GM19395 (cell line): ENCODE results near the gene LYRM4.
A peak's percentile ranks its signal among the peaks of the same experiment; 100 is the strongest.

ENCODE experiments used
- ATAC-seq: cut with Tn5 transposase; IDR thresholded peaks from one replicate; pipeline ENCODE4 v1.9.1; 2021; ENCODE audit warnings: mild to moderate bottlenecking, moderate library complexity; ENCODE audit not compliant: unreplicated experiment

Gene LYRM4

DNA sequence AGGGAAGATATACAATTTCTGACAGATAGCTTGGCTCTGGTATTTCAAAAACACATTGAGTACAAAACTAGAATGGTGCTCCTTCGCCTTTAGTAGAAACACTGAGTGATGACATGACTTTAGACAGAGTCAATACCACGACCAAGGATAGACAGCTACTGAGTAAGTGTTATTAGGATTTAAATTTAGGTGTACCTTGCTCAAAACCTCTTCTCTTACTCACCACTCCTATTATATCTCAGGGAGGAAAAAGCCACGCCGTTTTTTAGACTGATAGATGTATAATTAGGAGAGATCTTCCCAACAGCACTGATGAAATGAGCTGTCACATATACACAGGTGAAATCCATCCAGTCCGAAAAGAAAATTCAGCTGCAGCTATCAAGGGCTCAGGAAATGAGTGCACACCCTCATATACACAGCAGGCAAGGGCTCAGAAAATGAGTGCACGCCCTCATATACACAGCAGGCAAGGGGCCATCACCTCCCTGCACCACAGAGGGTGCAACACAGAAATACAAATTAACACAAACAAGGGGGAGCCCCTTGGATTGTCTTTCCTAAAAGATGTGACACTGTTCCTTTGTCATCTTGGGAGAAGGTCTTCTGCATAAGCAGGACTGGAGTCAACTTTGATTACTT is 53.7 kb downstream of the LYRM4 start:
- no peak for ATAC-seq

DNA sequence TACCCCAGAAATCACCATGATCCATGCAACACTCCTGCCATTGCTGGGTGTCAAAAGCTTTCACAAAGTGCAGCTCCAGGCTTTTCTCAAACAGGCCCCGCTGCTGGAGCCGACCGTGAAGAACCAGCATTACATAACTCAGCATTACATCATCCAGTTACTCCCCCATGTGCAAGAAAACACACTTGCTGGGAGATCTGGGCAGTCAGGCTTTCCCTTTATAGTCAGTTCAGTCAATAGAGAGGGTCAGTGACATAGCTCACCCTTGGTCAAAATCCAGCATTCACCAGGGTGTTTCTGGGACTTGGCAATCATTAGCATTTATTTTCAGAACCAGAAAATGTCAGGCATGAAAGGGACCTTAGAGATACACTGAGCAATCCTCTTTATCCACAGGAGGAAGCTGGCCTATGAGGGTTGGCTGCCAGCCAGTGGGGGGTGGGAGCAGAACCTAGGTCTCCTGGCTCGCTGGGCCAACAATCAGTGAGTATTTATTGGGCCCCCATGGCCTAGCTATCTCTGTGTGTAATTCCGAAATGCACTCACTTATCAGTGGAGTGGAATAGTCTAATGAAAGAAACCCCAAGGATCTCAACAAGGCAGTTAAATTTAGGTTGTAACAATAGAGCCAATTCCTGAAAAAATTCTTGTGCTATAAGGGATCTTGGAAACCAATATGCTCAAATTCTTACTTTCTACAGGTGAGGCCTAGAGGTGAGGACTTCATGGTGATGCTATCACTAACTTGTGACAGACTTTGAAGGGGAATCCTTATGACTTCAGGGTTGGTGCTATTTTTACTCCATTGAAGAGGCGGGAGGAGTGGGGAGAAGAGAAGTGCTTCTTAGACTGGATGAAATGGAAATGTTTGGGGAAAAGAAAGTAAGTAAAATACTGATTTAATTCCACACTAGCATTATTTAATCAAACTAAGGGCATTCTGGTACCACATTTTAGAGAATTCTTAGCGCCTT is 54.6 kb downstream of the LYRM4 start:
- no peak for ATAC-seq

DNA sequence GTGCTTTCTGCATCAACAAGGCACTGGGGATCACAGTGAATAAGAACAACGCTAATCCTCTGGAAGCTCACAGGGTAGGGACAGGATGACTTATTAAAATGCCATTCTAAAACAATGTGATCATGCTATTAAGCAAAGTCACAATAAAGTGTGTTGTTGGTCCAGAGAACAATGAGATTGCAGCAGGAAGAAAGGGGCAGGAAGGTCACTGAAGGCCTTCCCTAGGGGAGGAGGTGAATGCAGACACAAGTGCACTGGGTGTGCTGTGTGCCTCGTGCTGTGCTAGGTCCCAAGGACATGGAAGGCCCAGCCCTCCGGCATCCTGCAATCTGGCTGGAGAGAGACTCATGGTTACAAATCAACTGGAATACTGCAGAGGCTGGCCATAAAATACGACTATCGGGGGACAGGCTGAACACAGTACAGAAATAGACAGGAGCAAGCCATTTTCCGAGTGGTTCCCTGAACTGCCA is 55.7 kb downstream of the LYRM4 start:
- no peak for ATAC-seq

DNA sequence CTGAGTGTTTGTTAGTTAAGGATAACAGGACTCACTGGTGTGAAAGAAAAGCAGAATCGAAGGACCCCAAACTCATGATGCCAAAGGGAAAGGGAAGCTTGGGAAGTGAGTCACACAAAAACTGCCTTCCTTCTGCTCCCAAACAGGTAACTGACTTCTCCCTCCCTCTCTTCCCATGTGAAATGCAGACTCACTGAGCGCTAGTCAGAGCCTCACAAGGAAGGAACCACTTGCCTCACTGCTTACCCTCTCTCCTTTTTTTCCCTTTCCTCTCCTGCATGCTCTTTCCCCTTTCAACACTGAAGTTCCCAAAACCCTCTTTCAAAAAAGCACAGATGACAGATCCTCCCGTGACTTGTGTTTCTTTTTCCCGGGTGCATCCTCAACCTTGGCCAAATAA is 56.4 kb downstream of the LYRM4 start:
- ATAC-seq = no peak

DNA sequence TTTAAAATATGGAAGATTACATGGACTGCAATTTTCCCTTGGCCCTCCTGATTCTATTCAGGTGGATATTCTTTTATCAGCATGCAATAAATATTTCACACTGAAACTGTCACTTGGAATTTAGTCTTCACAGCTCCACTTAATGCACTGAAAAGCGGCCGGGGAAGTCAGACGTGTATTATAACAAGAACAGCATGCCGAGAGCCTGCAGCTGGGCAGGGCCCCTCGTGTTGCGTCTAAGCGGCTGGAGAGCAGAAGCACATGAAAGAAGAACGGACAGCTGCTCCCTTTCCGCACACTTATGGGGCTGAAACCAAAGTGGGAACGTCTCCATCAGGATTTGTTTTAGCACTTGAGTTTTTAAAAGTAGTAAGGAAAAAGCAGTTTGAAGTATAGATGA is 57.2 kb downstream of the LYRM4 start:
- ATAC-seq = no peak

DNA sequence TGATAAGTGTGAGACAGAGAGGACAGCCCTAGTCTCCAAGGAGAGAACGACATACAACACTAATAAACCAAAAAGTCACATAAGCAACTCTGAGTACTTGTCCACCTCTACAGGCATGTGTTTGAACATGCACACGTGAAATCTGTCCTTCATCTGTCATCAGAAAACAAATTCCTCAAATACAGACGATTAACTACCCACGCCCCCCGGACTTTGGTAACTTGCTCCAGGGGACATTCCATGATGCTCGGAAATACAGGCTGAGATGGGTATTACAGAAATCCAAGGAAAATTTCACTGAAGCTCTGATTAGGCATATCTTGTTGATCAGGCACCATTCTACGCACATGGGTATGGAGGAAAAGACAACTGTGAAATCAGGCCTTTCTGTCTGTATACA is 57.8 kb downstream of the LYRM4 start:
- no peak for ATAC-seq

DNA sequence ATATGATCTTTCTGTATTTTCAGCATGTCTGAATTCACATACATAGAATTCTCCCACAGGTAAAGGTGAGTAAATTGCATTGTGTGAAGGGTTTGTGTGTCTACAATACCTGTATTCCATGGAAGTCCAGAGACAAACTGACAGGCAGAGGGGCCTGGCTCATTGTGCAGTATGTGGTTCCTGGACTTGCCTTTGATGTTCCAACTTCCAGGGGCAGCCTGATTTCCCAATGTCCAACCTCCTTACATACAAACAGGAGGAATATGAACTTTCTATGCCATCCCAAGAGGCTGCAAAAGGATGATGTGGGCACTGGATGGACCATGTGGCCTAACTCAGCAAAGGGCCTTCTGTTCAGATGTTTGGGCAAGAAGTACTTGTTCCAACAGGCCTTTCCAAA is 58.5 kb downstream of the LYRM4 start:
- no peak for ATAC-seq

DNA sequence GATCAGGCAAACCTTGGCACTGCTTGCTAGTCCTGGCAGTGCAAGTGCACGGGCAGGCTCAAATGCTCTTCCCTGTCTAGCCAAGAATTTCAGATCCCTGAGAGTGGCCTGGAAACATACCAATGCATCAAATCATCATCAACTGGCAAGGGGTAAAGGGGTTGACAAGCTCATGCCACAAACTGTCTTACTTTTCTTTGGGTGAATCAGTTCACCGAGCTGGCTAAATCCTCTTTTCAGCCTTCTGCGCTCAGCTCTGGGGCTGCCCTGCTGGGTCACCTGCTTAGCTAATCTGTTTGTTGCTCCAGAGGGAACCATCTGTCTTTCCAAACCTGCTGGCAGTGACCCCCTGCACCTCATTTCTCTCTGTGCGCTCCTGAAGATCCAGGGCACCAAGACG is 59.5 kb downstream of the LYRM4 start:
- ATAC-seq = no peak

DNA sequence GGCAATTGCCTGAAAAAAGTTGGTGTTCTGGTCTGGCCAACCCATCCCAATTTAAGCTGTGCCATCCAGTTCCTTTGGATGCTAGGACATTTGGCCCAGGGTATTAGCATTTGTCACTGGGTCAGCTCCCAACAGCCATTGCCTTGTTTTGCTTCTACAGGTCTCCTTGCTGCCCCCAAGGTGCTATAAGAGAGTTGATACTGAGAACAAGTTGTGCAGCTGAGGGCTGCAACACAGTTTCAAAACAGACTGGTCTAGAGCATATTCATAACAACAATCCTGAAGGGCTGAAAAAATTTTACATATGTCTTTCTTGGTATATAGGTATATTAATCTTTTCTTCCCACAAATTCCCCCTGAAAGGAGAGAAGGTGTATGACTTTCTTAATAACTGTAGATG is 61.0 kb downstream of the LYRM4 start:
- no peak for ATAC-seq

DNA sequence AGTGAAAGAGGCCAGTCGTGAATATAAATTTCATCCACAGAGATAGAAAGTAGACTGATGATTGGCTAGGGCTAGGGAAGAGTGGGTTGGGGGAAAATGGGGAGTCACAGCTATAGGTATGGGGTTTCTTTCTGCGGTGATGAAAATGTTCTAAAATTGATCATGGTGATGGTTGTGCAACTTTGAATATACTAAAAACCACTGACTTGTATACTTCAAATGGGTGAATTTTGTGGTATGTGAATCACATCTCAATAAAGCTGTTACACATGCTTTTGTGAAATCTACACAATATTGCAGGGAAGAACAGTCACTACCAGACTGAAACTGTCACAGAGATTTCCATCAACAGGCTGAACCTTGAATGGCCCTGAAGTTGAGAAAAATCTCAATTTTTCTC is 61.5 kb downstream of the LYRM4 start:
- ATAC-seq = no peak

DNA sequence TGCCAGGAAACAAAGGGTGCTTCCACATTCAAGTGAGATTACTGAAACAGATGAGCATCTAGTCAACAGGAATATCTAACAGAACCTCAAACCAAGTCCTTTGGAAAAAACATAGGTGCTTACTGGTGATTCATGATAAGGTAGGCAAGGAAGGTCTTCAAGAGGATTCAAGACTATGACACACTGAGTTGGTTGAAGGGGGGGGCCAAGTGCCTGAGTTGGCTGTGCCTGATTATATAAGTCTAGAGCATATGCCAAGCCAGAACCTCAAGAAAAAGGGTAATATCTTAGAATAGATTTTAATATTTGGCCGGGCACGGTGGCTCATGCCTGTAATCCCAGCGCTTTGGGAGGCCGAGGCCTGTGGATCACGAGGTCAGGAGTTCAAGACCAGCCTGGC is 63.7 kb downstream of the LYRM4 start:
- ATAC-seq = no peak

DNA sequence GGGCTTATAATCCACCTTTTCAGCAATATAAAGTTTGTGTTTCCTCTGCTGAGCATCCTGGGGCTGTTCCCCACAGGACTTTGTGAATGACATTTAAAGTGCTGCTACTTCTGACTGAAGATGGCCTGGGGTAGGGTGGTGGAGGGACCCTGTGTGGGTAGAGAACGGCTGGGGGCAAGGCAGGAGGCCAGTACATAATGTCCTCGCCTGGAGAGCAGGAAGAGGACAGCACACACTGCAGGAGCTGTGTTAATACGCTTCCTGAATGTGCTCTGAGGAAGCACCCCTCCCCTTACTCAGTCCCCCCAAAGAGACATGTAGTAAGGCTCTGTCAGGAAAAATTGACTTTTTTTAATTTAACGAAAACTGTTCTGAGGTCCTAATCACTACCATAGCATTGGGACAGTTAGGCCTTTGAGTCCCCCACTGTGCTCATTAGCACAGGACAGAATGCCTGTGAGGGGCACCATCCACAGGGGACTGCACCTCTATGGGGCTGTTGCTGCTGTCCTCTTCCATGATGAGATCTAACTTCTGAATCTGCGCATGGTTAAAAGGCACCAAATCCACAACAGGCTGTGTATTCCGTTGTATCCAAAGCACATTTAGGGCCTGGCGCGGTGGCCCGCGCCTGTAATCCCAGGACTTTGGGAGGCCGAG is 68.5 kb downstream of the LYRM4 start:
- no peak for ATAC-seq

DNA sequence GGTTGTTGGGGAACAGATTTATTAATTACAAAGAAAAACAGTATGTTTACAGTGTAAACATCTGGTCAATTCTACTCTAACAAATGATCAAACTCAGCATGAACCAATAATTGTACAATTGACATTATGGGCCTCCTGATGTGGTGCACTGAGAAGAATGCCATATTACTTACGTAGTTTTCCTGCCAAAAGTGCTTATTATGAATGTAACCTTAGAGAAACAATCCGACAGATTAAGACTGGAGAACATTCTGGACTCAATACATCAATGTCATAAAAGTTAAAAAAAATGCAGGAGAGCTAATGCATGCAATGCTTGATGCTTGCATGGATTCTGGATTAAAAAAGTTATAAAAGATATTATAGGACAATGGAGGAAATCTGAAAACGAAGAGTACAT is 69.0 kb downstream of the LYRM4 start:
- no peak for ATAC-seq

DNA sequence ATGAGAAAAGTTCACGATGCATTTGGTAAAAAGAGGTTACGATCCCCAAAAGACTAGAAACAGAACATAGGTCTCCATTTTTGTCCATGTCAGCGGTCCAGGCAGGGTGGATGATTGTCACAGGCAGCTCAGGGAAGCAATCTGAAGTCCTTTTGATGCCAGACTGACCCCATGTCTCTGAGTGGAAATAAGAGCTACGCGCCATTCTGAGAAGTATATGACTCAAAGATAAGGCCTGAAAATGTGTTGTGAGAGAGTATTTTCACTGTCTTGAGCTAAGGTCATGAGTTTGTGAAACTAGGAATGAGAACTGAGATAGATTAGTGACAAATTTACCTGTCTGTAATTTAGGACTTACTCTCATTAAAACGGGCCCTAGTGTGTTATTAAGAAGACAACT is 69.5 kb downstream of the LYRM4 start:
- peak; percentile 80 for ATAC-seq

DNA sequence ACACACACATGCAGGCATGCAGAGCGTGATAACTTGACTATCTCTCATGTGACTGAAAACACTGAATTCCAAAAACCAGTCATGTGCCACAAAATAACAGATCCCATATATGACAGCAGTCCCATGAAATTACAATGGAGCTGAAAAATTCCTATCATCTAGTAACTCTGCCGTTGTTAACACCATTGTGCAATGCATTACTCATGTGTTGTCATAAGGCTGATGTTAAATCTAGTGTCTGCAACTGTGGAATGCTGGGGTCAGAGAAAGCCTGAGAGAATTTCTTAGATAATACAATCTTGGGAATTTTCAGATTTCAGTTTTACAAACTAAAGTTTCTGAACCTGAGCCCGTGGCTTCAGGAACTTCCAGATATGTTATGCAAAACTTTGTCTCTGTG is 70.2 kb downstream of the LYRM4 start:
- no peak for ATAC-seq

DNA sequence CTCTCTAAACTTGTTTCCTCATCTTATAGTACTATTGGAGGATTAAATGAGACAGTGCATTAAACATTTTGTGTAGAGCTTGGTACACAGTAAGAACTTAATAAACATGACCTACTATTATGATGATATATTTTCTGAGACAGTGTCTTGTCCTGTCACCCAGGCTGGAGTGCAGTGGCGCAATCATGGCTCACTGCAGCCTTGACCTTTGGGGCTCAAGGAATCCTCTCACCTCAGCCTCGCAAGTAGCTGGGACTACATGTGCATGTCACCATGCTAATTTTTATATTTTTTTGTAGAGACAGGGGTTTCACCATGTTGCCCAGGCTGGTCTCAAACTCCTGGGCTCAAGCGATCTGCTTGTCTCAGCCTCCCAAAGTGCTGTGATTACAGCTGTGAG is 72.1 kb downstream of the LYRM4 start:
- no peak for ATAC-seq

DNA sequence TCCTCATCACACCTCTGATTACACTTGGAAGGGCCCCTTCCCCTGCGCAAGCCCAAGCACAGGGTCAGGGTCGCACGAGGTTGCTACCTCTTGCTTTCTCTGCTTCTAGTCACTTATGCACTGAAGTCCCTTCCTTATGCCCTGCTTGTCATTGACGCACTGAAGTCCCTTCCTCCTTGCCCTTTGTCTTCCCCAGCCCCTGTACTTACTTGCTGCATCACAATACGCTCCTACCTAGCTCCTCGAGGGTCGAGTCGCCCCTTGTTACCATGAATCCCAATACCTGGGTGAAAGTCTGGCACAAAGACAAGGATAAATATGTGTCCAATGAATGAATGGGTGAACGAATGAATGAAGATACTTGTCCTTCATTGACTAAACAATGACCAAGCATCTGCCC is 75.9 kb downstream of the LYRM4 start:
- no peak for ATAC-seq

DNA sequence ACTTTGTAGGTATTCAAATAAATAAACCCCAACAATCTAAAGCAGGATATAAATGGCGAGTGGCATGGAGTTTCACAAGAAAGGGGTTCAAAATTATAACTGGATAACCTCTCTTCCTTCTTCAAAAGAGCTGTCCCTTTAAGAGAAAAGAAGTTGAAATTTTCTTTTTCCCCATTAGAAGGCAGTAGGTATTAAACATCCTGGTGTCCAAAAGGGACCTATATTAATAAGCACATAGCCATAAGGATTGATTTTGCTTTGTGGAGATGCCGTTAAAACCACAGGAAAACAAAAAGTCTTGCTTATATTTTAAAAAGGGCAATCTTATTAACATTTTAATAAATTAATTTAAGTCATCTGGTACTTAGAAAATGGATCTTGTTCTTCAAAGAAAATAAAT is 76.5 kb downstream of the LYRM4 start:
- ATAC-seq = no peak

DNA sequence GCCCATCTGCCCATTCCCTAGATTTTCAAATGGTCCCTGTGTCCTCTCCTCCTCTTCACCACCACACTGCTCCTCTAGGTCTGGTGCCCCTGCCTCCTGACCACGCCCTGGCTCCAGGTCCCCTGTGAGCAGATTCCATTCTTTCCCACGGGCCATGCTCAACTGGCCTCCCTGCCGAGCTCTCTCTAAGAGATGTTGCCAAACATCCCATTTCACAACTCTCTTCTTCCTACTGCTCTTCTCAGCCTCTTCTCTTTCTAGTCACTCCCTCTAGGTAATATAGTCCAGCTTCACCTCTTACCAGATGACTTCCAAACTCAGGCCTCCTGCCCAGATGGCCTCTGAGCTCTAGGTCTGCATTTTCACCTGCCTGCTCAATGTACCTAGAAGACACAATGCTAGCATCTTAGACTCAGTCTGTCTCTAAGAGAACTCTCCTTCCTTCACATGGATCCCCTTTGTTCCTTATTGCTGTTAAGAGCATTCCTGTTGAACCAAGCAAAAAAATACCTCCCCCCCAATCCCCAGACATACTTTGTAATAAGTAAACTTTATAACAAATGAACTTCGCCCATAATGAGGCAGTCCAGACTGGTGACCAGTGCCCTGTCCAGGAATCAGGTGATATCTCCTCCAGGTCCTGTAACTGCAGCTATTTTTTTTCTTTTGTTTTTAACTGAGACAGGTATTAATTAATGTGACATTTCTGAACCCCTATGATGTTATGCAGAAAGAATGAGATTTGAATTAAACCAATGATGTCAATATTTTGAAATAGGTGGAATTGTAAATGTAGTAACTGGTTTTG is 79.0 kb downstream of the LYRM4 start:
- no peak for ATAC-seq

DNA sequence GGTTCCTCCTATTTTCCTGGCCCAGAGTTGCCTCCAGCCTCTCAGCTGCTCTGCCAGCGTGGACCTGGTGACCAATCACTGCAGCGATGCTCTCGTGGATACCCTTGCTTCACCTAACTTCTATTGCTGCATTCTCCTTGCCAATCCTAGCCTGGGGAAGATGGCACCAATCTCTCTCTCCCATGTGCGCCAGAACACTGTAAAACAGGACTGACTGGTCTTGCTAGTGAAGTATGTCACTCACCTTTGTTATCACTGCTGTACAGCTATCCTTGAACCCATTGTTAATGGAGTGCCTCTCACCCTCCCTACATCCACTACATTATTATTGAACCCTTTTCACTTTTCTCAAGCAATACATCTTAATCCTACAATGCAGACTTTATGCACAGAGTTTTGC is 80.1 kb downstream of the LYRM4 start:
- no peak for ATAC-seq

DNA sequence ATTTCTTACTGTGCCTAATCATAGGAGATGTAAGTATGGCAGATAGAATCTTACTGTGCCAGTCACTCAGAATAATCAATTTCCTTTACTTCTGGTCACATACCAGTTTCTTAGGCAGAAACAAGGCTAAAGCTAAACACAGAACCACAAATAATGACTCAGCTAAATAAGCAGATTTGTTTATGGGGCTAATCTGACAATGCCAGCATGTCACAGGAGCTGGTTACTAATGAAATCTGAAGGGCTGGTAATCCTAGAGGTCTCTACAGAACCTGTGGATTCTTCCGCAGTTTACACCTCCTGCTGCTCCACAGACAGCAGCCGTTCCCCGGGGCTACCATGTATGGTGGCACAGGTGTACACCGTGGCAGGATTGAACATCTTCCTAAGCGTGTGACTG is 80.8 kb downstream of the LYRM4 start:
- ATAC-seq = no peak
